C4-2B (cell line): ENCODE measurements around the gene CDKN1A.

Source experiments
- ZFX ChIP-seq: fragments of 450-650 bp; IDR thresholded peaks from 2 replicates; pipeline ENCODE4 v1.6.1; 2017
- TF ChIP-seq, protein P1 (sequence below): fragments of 450-650 bp; conservative IDR thresholded peaks from 2 replicates; pipeline ENCODE4 v1.5.1; 2017; ENCODE audit warnings: mild to moderate bottlenecking

DNA sequence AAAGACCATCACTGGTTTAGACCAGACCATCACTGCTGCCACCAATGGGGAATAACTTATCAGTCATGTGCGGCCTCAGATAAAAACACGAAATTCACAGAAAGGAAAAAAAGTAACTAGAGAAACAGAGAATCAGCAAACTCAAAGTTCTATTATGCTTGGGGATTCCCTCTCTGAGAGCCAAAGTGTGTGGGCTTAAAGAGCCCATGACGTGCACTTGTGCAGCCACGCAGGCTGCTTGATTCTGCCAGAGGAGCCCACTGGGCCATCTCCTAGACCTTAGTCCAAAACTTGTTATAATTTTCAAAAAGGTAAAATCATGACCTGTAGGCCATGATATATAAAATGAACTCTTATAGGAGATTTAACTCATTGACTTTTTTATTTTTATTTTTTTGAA is 34.3 kb downstream of the CDKN1A start:
- TF ChIP-seq, protein P1, sequence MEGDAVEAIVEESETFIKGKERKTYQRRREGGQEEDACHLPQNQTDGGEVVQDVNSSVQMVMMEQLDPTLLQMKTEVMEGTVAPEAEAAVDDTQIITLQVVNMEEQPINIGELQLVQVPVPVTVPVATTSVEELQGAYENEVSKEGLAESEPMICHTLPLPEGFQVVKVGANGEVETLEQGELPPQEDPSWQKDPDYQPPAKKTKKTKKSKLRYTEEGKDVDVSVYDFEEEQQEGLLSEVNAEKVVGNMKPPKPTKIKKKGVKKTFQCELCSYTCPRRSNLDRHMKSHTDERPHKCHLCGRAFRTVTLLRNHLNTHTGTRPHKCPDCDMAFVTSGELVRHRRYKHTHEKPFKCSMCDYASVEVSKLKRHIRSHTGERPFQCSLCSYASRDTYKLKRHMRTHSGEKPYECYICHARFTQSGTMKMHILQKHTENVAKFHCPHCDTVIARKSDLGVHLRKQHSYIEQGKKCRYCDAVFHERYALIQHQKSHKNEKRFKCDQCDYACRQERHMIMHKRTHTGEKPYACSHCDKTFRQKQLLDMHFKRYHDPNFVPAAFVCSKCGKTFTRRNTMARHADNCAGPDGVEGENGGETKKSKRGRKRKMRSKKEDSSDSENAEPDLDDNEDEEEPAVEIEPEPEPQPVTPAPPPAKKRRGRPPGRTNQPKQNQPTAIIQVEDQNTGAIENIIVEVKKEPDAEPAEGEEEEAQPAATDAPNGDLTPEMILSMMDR, result no peak
- no peak for TF ChIP-seq ZFX
